Progenitor cell of endocrine pancreas (in vitro differentiated cells): ENCODE measurements around the gene MORF4L1. TPM values are rescaled to one million over a fixed set of nuclear protein-coding genes. Genes with fewer than 3 reads are reported as not detected.

Experiments used
- DNase-seq: peaks from one replicate; pipeline ENCODE4 v3.0.0; 2021; ENCODE audit warnings: low spot score; ENCODE audit not compliant: unreplicated experiment
- H3K27ac Mint-ChIP-seq: 2 replicates; pipeline ENCODE4 v1.8.0; 2021; ENCODE audit warnings: mild to moderate bottlenecking, moderate library complexity, mixed read lengths
- H3K27me3 Mint-ChIP-seq: 2 replicates; pipeline ENCODE4 v1.8.0; 2021; ENCODE audit warnings: mixed read lengths
- H3K36me3 Mint-ChIP-seq: 2 replicates; pipeline ENCODE4 v1.8.0; 2022; ENCODE audit warnings: mixed read lengths; ENCODE audit not compliant: insufficient read depth
- H3K4me1 Mint-ChIP-seq: 2 replicates; pipeline ENCODE4 v1.8.0; 2021; ENCODE audit warnings: low read depth, mixed read lengths
- H3K4me3 Mint-ChIP-seq: 2 replicates; pipeline ENCODE4 v1.8.0; 2021; ENCODE audit warnings: low read depth, mild to moderate bottlenecking, moderate library complexity, mixed read lengths
- H3K9me3 Mint-ChIP-seq: 2 replicates; pipeline ENCODE4 v1.8.0; 2021; ENCODE audit warnings: low read depth, mixed read lengths
- total RNA-seq: library from RNA; stranded (reverse); gene quantifications from 2 replicates; pipeline ENCODE4 v1.2.1, GENCODE V29; 2021
- TF ChIP-seq, protein P1 (sequence below): fragments of 200-600 bp; sonication (generic); IDR thresholded peaks from one replicate; pipeline ENCODE4 v1.5.0; 2021; ENCODE audit warnings: antibody characterized with exemption, mild to moderate bottlenecking; ENCODE audit not compliant: unreplicated experiment

Gene MORF4L1
- total RNA-seq, 1 donor from 2014 or later = 438 TPM

- no peak for DNase-seq
- TF ChIP-seq, protein P1, sequence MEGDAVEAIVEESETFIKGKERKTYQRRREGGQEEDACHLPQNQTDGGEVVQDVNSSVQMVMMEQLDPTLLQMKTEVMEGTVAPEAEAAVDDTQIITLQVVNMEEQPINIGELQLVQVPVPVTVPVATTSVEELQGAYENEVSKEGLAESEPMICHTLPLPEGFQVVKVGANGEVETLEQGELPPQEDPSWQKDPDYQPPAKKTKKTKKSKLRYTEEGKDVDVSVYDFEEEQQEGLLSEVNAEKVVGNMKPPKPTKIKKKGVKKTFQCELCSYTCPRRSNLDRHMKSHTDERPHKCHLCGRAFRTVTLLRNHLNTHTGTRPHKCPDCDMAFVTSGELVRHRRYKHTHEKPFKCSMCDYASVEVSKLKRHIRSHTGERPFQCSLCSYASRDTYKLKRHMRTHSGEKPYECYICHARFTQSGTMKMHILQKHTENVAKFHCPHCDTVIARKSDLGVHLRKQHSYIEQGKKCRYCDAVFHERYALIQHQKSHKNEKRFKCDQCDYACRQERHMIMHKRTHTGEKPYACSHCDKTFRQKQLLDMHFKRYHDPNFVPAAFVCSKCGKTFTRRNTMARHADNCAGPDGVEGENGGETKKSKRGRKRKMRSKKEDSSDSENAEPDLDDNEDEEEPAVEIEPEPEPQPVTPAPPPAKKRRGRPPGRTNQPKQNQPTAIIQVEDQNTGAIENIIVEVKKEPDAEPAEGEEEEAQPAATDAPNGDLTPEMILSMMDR = no peak
- no peaks in the 10 kb centered on the region for H3K9me3 Mint-ChIP-seq
- H3K36me3 Mint-ChIP-seq = peaks cover 28% of the 10 kb centered on the region
- H3K27ac Mint-ChIP-seq = peak overlapping the region; percentile 19
- no peaks in the 10 kb centered on the region for H3K27me3 Mint-ChIP-seq
- H3K4me1 Mint-ChIP-seq = peaks cover 21% of the 10 kb centered on the region
- H3K4me3 Mint-ChIP-seq = no peak overlapping the region
These were observed 37.6 kb downstream of the MORF4L1 start for GRCh38 chr15:78910271-78910670.

GRCh38 chr15:78912316-78912715, 39.6 kb downstream of the MORF4L1 start:
- H3K36me3 Mint-ChIP-seq = peaks cover 24% of the 10 kb centered on the region
- H3K9me3 Mint-ChIP-seq = no peaks in the 10 kb centered on the region
- TF ChIP-seq, protein P1 = no peak
- no peak overlapping the region for H3K27ac Mint-ChIP-seq
- no peak for DNase-seq
- H3K4me1 Mint-ChIP-seq = peaks cover 21% of the 10 kb centered on the region
- H3K27me3 Mint-ChIP-seq = no peaks in the 10 kb centered on the region
- no peak overlapping the region for H3K4me3 Mint-ChIP-seq

GRCh38 chr15:78913012-78913411, 40.3 kb downstream of the MORF4L1 start:
- Mint-ChIP-seq H3K9me3 (no peaks in the 10 kb centered on the region), H3K4me3 (no peak overlapping the region), H3K27ac (no peak overlapping the region), H3K4me1 (peaks cover 23% of the 10 kb centered on the region), H3K36me3 (peaks cover 23% of the 10 kb centered on the region), H3K27me3 (no peaks in the 10 kb centered on the region)
- no peak for DNase-seq
- TF ChIP-seq, protein P1 = no peak

DNA sequence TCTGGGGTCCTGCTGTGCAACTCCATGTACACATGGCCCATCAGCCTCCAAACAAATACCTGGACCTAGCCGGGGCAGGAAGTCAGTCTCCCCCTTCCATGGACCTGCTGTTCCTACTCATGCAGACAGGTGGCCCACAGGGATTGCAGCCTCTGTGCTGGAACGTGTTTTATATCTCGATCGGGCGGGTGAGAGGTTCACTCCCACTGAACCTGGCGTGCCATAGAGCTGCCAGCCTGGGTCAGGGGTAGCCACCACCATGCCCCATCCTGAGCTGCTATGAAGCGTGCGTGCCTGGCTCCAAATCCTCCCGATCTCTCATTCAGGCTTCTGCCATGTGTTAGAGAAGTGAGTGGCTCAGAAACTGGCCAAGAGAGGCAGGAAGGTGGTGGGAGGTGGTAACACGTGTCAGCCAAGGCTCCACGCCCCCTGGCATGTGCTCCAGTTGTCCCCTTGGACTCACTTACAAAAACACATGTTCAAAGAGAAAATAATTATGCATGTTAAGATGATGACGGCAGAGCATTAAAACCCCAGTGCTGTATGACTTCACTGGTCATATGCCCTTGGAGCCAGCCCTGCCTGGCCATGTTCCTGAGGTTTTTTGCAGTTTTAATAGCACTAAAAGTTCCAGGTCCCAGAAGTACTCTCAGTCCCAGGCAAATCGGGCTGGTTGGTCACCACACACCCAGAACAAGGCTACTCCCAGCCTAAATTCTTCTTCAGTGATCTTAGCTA, 41.5 kb downstream of the MORF4L1 start:
- Mint-ChIP-seq H3K27me3 (no peaks in the 10 kb centered on the region), H3K27ac (peak overlapping the region; percentile 55), H3K4me3 (no peak overlapping the region), H3K36me3 (peaks cover 23% of the 10 kb centered on the region), H3K9me3 (no peaks in the 10 kb centered on the region), H3K4me1 (peaks cover 23% of the 10 kb centered on the region)
- DNase-seq = no peak
- TF ChIP-seq, protein P1 = peak; percentile 44

DNA sequence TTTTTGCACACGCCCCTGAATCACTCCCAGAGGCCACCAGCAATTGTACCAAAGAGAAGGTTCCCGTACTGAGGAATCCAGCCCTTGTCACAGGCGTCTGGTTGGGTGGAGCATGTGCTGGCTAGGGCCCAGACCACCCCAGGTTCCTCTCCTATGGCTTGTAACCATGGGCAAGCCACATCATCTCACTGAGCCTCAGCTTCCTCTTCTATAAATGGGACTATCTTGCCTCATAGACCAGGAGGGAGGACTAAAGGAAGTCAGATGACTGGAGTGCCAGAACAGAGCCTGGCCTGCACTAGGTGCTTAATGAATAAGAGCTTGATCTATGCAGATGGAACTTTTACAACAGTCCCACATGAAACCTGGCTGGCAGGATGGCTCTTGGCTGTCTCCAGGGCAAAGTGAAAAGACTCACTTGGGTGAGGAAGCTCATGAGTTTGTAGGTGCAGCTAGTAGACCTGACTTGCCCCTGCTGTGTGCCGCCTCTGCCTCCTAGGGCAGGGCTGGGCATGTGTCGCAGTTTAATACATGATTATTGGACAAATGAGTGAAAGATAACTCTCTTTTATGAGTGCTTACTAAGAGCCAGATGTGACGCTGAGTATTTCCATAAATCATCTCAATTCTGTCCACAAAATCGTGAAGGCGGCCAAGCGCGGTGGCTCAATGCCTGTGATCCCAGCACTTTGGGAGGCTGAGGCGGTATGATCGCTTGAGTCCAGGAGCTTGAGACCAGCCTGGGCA, 42.8 kb downstream of the MORF4L1 start:
- Mint-ChIP-seq H3K4me1 (peaks cover 14% of the 10 kb centered on the region), H3K27ac (no peak overlapping the region), H3K9me3 (no peaks in the 10 kb centered on the region), H3K4me3 (no peak overlapping the region), H3K36me3 (peaks cover 18% of the 10 kb centered on the region), H3K27me3 (no peaks in the 10 kb centered on the region)
- TF ChIP-seq, protein P1 = no peak
- DNase-seq = no peak
